Mucosa of descending colon (tissue), 3 donors: Measurements from ENCODE around the gene SLC7A4. TPM values are rescaled to one million over a fixed set of nuclear protein-coding genes. Genes with fewer than 3 reads are reported as not detected.

Experiments
- ATAC-seq: fragments of 200-7000 bp; cut with Tn5 transposase; one replicate; pipeline ENCODE4 v1.9.1; 2020; ENCODE audit warnings: mild to moderate bottlenecking, moderate library complexity
- DNase-seq, 3 donors: peaks; one replicate each; pipeline ENCODE4 v3.0.0-alpha.2; 2020
- H3K36me3 ChIP-seq: fragments of 200-600 bp; one replicate; pipeline ENCODE4 v1.8.0; 2021; ENCODE audit warnings: low read depth, mild to moderate bottlenecking
- H3K4me1 ChIP-seq: fragments of 200-600 bp; one replicate; pipeline ENCODE4 v1.8.0; 2021; ENCODE audit warnings: low read depth, mild to moderate bottlenecking
- H3K4me3 ChIP-seq: fragments of 200-600 bp; one replicate; pipeline ENCODE4 v1.8.0; 2021; ENCODE audit warnings: mild to moderate bottlenecking
- H3K9me3 ChIP-seq: fragments of 200-600 bp; one replicate; pipeline ENCODE4 v1.8.0; 2021; ENCODE audit warnings: mild to moderate bottlenecking
- CTCF ChIP-seq: fragments of 200-600 bp; IDR thresholded peaks from one replicate; pipeline ENCODE4 v1.8.0; 2022; ENCODE audit warnings: antibody characterized with exemption, mild to moderate bottlenecking
- intact Hi-C, 2 donors: fragments of 100-400 bp; cut with DNase I in 1 of 2; cut with micrococcal nuclease in 1 of 2; formaldehyde crosslinking; loops; one replicate each; pipeline versions ENCODE4 v1.11.0 to v1.11.1; 2022; cut with DNase I, micrococcal nuclease
- total RNA-seq, 3 donors: library from RNA; stranded (reverse); fragmentation: NEBNext Ultra II Directional in 2 of 3; extraction: Animal tissue kit (Norgen Biotek cat#: 25700) in 2 of 3; gene quantifications; one replicate each; pipeline versions ENCODE4 v1.2.1 to v1.2.4, GENCODE V29; 2021 to 2023
- donor health status: DM: no; HTN: no; CAD: no; lungs with moderate emphysema.
- donor health status: DM: no; HTN: no; CAD: no.
- donor health status: DM: no; HTN: yes; CAD: no.

The SLC7A4 gene
- total RNA-seq, 3 donors from 2014 or later, result 1.4 to 4.0 (median 2.4) TPM

GRCh38 chr22:21025763-21026755 is 6.3 kb downstream of the SLC7A4 start:
- no peaks in the 10 kb centered on the region for H3K4me1 ChIP-seq
- H3K9me3 ChIP-seq, result no peaks in the 10 kb centered on the region
- DNase-seq (no peak), ATAC-seq (peak; percentile 8)
- H3K36me3 ChIP-seq, result no peaks in the 10 kb centered on the region
- TF ChIP-seq CTCF, result no peak
- H3K4me3 ChIP-seq, result no peak overlapping the region
- intact Hi-C loops, result no loop called here

- intact Hi-C loops, result no loop called here
- H3K4me1 ChIP-seq, result no peaks in the 10 kb centered on the region
- TF ChIP-seq CTCF, result no peak
- no peaks in the 10 kb centered on the region for H3K36me3 ChIP-seq
- no peaks in the 10 kb centered on the region for H3K9me3 ChIP-seq
- DNase-seq, result no peak
- no peak overlapping the region for H3K4me3 ChIP-seq
- peak; percentile 41 for ATAC-seq
Measured at GRCh38 chr22:21025266-21025665, 7.1 kb downstream of the SLC7A4 start.

- intact Hi-C loops, result no loop called here
- Histone ChIP-seq H3K36me3 (no peaks in the 10 kb centered on the region), H3K4me1 (no peaks in the 10 kb centered on the region), H3K4me3 (no peak overlapping the region), H3K9me3 (no peaks in the 10 kb centered on the region)
- ATAC-seq (no peak), DNase-seq (no peak)
- TF ChIP-seq CTCF, result no peak
Measured at GRCh38 chr22:21022955-21023614, 9.3 kb downstream of the SLC7A4 start.

GRCh38 chr22:21022507-21022906 is 9.9 kb downstream of the SLC7A4 start:
- intact Hi-C loops, result no loop called here
- H3K4me1 ChIP-seq, result no peaks in the 10 kb centered on the region
- no peaks in the 10 kb centered on the region for H3K9me3 ChIP-seq
- TF ChIP-seq CTCF, result no peak
- ATAC-seq, result no peak
- no peak overlapping the region for H3K4me3 ChIP-seq
- no peaks in the 10 kb centered on the region for H3K36me3 ChIP-seq
- DNase-seq, result no peak

GRCh38 chr22:21020802-21021429 is 11.4 kb downstream of the SLC7A4 start:
- no peak overlapping the region for H3K4me3 ChIP-seq
- TF ChIP-seq CTCF, result no peak
- no peaks in the 10 kb centered on the region for H3K4me1 ChIP-seq
- no peak for DNase-seq
- H3K36me3 ChIP-seq, result no peaks in the 10 kb centered on the region
- no peaks in the 10 kb centered on the region for H3K9me3 ChIP-seq
- intact Hi-C loops, result no loop called here
- no peak for ATAC-seq
